ENCODE measurements around the gene JOSD1. TPM values are rescaled to one million over a fixed set of nuclear protein-coding genes. Genes with fewer than 3 reads are reported as not detected.

Gene JOSD1
- total RNA-seq, 6 experiments from 2014 or later: 13.0 to 32.2 (median 21.7) TPM

DNA sequence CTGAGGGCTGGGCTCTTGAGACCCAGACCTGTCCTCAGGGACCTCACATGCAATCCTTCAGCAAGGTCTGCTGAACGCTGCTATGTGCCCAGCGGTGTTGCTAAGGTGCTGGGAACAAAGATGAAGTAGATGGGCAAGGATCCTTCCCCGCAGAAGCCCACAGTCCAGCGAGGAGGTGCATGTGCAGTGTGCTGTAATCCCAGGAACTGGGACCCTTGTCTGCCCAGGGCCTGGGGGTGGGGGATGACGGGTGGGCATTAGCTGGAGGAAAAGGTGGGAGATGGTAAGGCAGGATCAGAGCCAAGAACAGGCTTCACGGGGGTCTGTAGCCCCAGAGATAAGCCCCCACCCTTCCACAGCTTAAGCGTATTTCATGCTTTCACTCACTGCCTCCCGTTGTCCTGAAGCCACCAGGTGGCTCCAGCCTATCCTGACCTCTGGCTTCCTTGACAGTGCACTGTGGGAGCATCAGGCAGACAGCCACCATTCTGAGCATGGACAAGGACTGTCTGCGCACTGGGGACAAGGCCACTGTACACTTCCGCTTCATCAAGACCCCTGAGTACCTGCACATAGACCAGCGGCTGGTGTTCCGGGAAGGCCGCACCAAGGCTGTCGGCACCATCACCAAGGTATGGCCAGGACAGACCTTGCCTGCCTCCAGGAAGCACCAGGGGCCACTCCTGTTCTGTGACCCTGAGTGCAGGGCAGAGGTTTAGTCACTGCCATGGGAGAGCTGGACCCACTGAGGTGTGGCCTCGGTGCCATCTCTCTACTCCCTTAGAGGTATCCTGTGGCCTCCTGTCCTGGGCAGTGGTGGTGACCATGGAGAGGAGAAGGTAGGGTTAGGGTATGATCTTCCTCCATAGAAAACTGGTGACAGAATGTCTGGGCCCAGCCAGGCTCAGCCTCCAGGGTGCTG, 27.0 kb upstream of the JOSD1 start:
- H3K4me1 ChIP-seq: peaks cover 0 to 17% (median 7%) of the 10 kb centered on the region in 4 donors
- DNase-seq (peak in 1 of 3 donors; percentile 37), ATAC-seq (no peak)
- 85% methylated on average over 5 of the region's 15 CpGs for WGBS (ENCODE audit: insufficient coverage, low coverage, low lambda C conversion rate, missing lambda C conversion rate)
- no peaks in the 10 kb centered on the region for H3K27me3 ChIP-seq
- intact Hi-C loops (cut with DNase I): no loop called here
- H3K4me3 ChIP-seq: no peak overlapping the region
- peaks cover 14 to 77% (median 31%) of the 10 kb centered on the region in 4 donors for H3K36me3 ChIP-seq
- TF ChIP-seq POLR2A (IDR thresholded peaks at IDR 0.05) (no peak), CTCF (IDR thresholded peaks at IDR 0.05) (no peak)
- H3K9me3 ChIP-seq: no peaks in the 10 kb centered on the region
- H3K27ac ChIP-seq: no peak overlapping the region

DNA sequence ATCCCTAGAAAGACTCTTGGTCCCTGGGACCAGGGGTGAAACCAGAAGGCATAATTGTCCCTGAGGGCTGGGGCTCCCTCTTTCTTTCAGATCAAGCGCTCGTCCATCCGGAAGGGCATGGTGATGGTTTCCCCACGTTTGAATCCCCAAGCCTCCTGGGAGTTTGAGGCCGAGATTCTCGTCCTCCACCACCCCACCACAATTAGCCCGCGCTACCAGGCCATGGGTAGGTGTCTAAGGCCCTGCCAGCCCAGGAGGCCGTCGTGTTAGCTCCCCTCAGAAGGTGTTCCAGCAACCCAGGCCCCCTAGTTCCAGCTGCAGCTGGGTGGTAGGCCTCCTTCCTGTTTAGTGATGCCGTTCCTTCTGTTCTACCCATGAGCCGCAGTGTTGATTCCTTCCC, 26.4 kb upstream of the JOSD1 start:
- 93% methylated on average over 6 of the region's 12 CpGs for WGBS (ENCODE audit: insufficient coverage, low coverage, low lambda C conversion rate, missing lambda C conversion rate)
- Histone ChIP-seq H3K27ac (no peak overlapping the region), H3K9me3 (no peaks in the 10 kb centered on the region), H3K4me1 (peaks cover 0 to 10% (median 5%) of the 10 kb centered on the region in 4 donors), H3K27me3 (no peaks in the 10 kb centered on the region), H3K36me3 (peaks cover 14 to 83% (median 34%) of the 10 kb centered on the region in 4 donors), H3K4me3 (no peak overlapping the region)
- DNase-seq (peak in 1 of 3 donors; percentile 31), ATAC-seq (no peak)
- intact Hi-C loops (cut with DNase I): no loop called here
- no peak for TF ChIP-seq CTCF (IDR thresholded peaks at IDR 0.05)
- no peak for TF ChIP-seq POLR2A (IDR thresholded peaks at IDR 0.05)

- no peak for TF ChIP-seq POLR2A (IDR thresholded peaks at IDR 0.05)
- TF ChIP-seq CTCF (IDR thresholded peaks at IDR 0.05): no peak
- Histone ChIP-seq H3K27me3 (no peaks in the 10 kb centered on the region), H3K36me3 (peaks cover 14 to 90% (median 36%) of the 10 kb centered on the region in 4 donors), H3K4me1 (no peaks in the 10 kb centered on the region), H3K4me3 (no peak overlapping the region), H3K27ac (no peak overlapping the region), H3K9me3 (no peaks in the 10 kb centered on the region)
- DNase-seq (peak in 1 of 3 donors; percentile 27), ATAC-seq (no peak)
- WGBS (ENCODE audit: insufficient coverage, low coverage, low lambda C conversion rate, missing lambda C conversion rate): 92% methylated on average over 12 of the region's 18 CpGs
- intact Hi-C loops (cut with DNase I): no loop called here
Observed at GRCh38 chr22:38725900-38726655, 25.3 kb upstream of the JOSD1 start.

- DNase-seq (peak in 1 of 3 donors; percentile 53), ATAC-seq (peak; percentile 72 to 92 (median 76))
- intact Hi-C loops (cut with DNase I): no loop called here
- Histone ChIP-seq H3K27me3 (no peaks in the 10 kb centered on the region), H3K4me3 (no peak overlapping the region), H3K27ac (no peak overlapping the region), H3K4me1 (no peaks in the 10 kb centered on the region), H3K9me3 (no peaks in the 10 kb centered on the region), H3K36me3 (peaks cover 14 to 86% (median 36%) of the 10 kb centered on the region in 4 donors)
- TF ChIP-seq CTCF (IDR thresholded peaks at IDR 0.05) (peak; percentile 43 to 68 (median 52)), POLR2A (IDR thresholded peaks at IDR 0.05) (no peak)
- WGBS (ENCODE audit: insufficient coverage, low coverage, low lambda C conversion rate, missing lambda C conversion rate): 61% methylated on average over 3 of the region's 3 CpGs
Observed at GRCh38 chr22:38724926-38725571, 24.3 kb upstream of the JOSD1 start.
